ENCODE data around the gene SLC25A5. TPM values are rescaled to one million over a fixed set of nuclear protein-coding genes. Genes with fewer than 3 reads are reported as not detected.
A peak's percentile ranks its signal among the peaks of the same experiment; 100 is the strongest.
"Not testable (repeated sequence)": the region's sequence is repeated elsewhere in the genome, so short reads cannot be mapped to it uniquely, and the experiment has no call there.

The SLC25A5 gene
- total RNA-seq, 6 experiments from 2014 or later, result 223 to 296 (median 270) TPM

DNA sequence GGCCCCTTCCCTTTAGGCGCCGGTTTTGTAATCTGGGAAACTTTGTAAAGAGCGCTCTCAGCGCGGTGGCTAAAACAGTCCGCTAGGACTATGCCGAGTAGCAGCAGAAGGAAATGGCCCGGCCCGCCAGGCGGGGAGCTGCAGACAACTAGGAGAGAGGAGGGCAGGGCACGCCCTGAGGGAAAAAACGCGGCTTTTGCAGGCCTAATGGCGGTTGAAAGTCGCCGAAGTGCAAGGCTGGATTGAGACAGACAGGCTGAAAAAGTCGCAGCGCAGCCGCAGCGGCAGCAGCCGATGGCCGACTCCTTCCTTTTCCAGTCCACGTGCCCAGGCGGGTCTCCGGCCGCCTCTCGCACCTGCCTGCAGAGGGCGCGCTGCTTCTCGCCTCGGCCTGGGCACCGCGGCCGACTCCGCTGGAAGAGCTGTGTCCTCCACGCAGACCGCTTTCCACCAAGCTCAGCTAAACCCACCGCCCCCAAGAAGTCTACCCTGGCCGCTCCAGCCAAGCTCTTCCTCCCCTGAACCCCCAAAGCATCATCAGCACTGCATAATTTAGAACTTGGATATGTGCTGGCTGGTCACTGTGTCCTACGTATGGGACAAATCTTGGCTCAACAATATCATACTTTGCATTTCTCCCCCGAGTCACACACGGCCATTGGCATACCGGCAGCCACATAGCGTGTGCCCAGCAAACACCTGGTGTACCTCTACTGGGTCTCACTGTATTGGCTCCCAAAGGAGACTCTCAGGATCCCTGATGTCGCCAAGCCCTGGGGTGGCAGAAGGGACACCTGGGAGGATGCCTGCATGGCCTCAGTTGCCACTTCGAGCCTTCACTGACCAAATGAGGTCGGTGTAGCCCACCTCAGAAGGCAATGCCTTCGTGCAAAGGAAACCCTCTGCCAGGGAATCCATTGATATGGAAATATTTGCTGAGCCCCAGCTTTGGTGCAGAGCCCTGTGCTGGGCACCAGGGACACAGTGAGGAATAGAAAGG is 14.5 kb downstream of the SLC25A5 start:
- Mint-ChIP-seq H3K27me3 (ENCODE audit: insufficient read depth) (peaks cover 4% of the 10 kb centered on the region), H3K4me3 (peak overlapping the region; percentile 82), H3K9me3 (no peaks in the 10 kb centered on the region), H3K36me3 (ENCODE audit: low read depth) (no peaks in the 10 kb centered on the region), H3K27ac (peak overlapping the region; percentile 58; the same call in 1 of the 2 replicates), H3K4me1 (ENCODE audit: low read depth) (peaks cover 6% of the 10 kb centered on the region)
- TF ChIP-seq, protein P1, sequence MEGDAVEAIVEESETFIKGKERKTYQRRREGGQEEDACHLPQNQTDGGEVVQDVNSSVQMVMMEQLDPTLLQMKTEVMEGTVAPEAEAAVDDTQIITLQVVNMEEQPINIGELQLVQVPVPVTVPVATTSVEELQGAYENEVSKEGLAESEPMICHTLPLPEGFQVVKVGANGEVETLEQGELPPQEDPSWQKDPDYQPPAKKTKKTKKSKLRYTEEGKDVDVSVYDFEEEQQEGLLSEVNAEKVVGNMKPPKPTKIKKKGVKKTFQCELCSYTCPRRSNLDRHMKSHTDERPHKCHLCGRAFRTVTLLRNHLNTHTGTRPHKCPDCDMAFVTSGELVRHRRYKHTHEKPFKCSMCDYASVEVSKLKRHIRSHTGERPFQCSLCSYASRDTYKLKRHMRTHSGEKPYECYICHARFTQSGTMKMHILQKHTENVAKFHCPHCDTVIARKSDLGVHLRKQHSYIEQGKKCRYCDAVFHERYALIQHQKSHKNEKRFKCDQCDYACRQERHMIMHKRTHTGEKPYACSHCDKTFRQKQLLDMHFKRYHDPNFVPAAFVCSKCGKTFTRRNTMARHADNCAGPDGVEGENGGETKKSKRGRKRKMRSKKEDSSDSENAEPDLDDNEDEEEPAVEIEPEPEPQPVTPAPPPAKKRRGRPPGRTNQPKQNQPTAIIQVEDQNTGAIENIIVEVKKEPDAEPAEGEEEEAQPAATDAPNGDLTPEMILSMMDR (IDR thresholded peaks at IDR 0.05), result peak; percentile 76
- DNase-seq, result peak; percentile 45

DNA sequence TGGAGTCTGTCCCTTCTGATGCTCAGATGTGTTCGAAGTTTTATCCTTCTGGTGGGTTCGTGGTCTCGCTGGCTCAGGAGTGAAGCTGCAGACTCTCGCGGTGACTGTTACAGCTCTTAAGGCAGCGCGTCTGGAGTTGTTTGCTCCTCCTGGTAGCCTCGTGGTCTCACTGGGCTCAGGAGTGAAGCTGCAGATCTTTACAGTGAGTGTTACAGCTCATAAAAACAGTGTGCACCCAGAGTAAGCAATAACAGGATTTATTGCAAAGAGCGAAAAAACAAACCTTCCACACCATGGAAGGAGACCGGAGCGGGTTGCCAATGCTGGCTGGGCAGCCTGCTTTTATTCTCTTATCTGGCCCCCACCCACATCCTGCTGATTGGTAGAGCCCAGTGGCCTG is 18.5 kb downstream of the SLC25A5 start:
- no peaks in the 10 kb centered on the region for H3K9me3 Mint-ChIP-seq
- DNase-seq, result no peak
- TF ChIP-seq, protein P1 (IDR thresholded peaks at IDR 0.05), result no peak
- no peak overlapping the region for H3K4me3 Mint-ChIP-seq
- no peaks in the 10 kb centered on the region for H3K36me3 Mint-ChIP-seq (ENCODE audit: low read depth)
- H3K4me1 Mint-ChIP-seq (ENCODE audit: low read depth), result no peaks in the 10 kb centered on the region
- no peak overlapping the region for H3K27ac Mint-ChIP-seq
- peaks cover 4% of the 10 kb centered on the region for H3K27me3 Mint-ChIP-seq (ENCODE audit: insufficient read depth)

DNA sequence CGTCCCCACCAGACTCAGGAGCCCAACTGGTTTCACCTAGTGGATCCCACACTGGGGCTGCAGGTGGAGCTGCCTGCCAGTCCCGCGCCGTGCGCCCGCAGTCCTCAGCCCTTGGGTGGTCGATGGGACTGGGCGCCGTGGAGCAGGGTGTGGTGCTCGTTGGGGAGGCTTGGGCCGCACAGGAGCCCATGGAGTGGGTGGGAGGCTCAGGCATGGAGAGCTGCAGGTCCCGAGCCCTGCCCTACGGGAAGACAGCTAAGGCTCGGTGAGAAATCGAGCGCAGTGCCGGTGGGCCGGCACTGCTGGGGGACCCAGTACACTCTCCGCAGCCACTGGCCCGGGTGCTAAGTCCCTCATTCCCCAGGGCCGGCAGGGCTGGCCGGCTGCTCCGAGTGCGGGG is 19.5 kb downstream of the SLC25A5 start:
- H3K27ac Mint-ChIP-seq; H3K4me3 Mint-ChIP-seq; DNase-seq; H3K4me1 Mint-ChIP-seq (ENCODE audit: low read depth); H3K9me3 Mint-ChIP-seq; H3K36me3 Mint-ChIP-seq (ENCODE audit: low read depth); H3K27me3 Mint-ChIP-seq (ENCODE audit: insufficient read depth): not testable (repeated sequence)

DNA sequence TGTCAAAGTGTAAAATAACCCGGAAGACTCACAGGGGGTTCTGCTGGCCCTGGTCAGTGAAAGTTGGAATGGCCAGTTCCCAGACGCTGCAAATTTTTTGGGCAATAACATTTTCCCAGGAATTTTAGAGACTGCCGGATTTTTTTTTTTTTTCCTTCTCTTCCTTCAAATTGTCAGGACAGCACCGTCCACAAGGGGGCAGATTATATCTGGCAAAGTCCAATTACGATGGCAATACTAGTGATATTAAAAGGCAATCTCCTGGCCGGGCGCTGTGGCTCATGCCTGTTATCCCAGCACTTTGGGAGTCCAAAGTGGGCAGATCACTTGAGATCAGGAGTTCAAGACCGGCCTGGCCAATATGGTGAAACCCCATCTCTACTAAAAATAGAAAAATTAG is 20.5 kb downstream of the SLC25A5 start:
- Mint-ChIP-seq H3K36me3 (ENCODE audit: low read depth) (no peaks in the 10 kb centered on the region), H3K27ac (no peak overlapping the region), H3K9me3 (no peaks in the 10 kb centered on the region), H3K4me1 (ENCODE audit: low read depth) (no peaks in the 10 kb centered on the region), H3K4me3 (no peak overlapping the region), H3K27me3 (ENCODE audit: insufficient read depth) (peaks cover 4% of the 10 kb centered on the region)
- DNase-seq, result peak; percentile 38
- TF ChIP-seq, protein P1 (IDR thresholded peaks at IDR 0.05), result peak; percentile 83

DNA sequence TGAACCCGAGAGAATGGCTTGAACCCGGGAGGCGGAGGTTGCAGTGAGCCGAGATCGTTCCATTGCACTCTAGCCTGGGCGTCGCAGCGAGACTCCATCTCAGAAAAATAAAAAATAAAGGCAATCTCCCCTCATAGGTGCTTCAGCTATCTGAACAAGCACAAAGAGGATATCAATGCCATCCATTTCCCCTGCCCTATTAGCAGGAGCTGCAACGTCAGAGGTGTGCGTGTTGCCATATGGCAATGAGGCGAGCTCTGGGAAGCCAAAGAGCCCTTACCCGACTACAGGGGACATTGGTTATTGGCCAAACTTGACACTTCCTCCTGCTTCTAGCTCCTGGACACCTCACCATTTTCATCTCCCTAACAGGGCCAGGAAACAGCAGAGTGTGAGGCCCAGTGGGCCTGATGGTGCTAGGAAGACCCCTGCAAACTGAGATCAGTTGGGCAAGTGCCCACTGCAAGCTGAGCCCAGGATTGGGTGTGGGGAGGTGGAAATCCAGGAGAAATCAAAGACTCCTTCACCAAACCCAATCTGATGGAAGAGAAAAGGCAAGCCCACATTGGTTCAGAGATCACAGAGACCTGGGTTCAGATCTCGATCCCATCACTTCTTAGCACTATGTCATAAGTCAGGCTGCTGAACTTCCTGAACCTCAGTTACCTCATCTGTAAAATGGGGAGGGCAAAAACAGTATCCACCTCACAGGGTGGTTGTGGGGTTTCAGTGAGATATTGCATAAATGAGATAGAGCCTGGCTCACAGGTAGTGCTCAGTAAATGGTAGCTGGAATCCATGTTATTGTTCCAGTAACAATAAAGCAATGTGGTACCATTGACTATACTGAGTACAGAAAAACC is 21.2 kb downstream of the SLC25A5 start:
- DNase-seq, result no peak
- H3K27me3 Mint-ChIP-seq (ENCODE audit: insufficient read depth), result peaks cover 4% of the 10 kb centered on the region
- H3K9me3 Mint-ChIP-seq, result no peaks in the 10 kb centered on the region
- H3K4me1 Mint-ChIP-seq (ENCODE audit: low read depth), result no peaks in the 10 kb centered on the region; the same call in 1 of the 2 replicates
- H3K36me3 Mint-ChIP-seq (ENCODE audit: low read depth), result no peaks in the 10 kb centered on the region
- TF ChIP-seq, protein P1 (IDR thresholded peaks at IDR 0.05), result no peak
- no peak overlapping the region for H3K4me3 Mint-ChIP-seq
- H3K27ac Mint-ChIP-seq, result no peak overlapping the region
